ENCODE data around the gene SYNPO2. TPM values are rescaled to one million over a fixed set of nuclear protein-coding genes. Genes with fewer than 3 reads are reported as not detected.

The SYNPO2 gene
- total and polyA plus RNA-seq, 10 of the 15 experiments (the other 5 are each of a cell fraction or from before 2014, with no cell fraction given): 0.04 to 0.34 (median 0.28) TPM

DNA sequence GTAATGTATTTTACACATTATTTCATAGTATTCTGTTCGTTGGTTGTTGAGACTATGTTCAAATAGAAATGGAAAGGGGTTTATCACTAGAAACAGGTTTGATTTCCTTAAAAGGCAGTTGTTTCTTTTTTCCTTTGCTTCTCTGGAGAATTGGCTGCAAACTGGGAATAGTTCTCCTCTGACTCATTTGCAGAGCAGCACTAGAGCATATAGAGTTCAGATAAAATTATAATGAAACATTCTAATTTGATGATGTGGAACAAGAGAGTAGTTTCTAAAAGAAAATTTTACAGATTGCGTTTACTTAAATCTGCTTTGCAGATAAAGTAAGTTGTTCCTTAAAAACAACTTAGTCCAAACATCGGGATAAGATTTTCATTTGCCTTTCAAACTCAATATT is 29.7 kb downstream of the SYNPO2 start:
- no TSS peak for BruUV-seq (replicated peaks)
- Histone ChIP-seq H3K4me1 (ENCODE audit: control insufficient read depth, insufficient read depth, low read length) (no peaks in the 10 kb centered on the region), H3K79me2 (ENCODE audit: control insufficient read depth, insufficient read depth, low read length) (no peaks in the 10 kb centered on the region), H3K27ac (ENCODE audit: control insufficient read depth, insufficient read depth) (no peak overlapping the region), H3K9me3 (replicated peaks; ENCODE audit: control insufficient read depth, insufficient read depth, low read length) (no peaks in the 10 kb centered on the region), H4K20me1 (ENCODE audit: control insufficient read depth, insufficient read depth) (no peaks in the 10 kb centered on the region), H3K4me3 (no peak overlapping the region), H3K27me3 (replicated peaks in 1 of 2; ENCODE audit: control insufficient read depth in 2 of 2, insufficient read depth in 2 of 2, low read length in 1 of 2) (no peaks in the 10 kb centered on the region), H3K9ac (ENCODE audit: control insufficient read depth, insufficient read depth, low read length) (no peak overlapping the region), H3K36me3 (ENCODE audit: control insufficient read depth in 2 of 2, insufficient read depth in 2 of 2, low read length in 1 of 2) (no peaks in the 10 kb centered on the region), H3K4me2 (ENCODE audit: control insufficient read depth, insufficient read depth) (no peak overlapping the region), H2AFZ (ENCODE audit: control insufficient read depth, low read depth, low read length) (no peak overlapping the region)
- DNase-seq (ENCODE audit: low read depth, low spot score) (no peak), FAIRE-seq (no peak), ATAC-seq (no peak)
- 35% methylated on average over 3 of the region's 3 CpGs for WGBS (ENCODE audit: insufficient coverage, insufficient replicate concordance, low lambda C conversion rate, missing lambda C conversion rate)
- POLR2A ChIA-PET: no interaction called here
- CTCF ChIA-PET: no interaction called here
- intact Hi-C loops (cut with micrococcal nuclease; ENCODE audit: unreplicated experiment): no loop called here
- SMC1A ChIA-PET (ENCODE audit: uncharacterized antibody, unreplicated experiment): interaction anchor here (0.9 to 1.3 kb wide), 2 partner anchors 10 to 12 kb away, joined by 3 read pairs; no protein-coding TSS in a partner anchor
- RAD21 ChIA-PET (ENCODE audit: unreplicated experiment): no interaction called here
- in situ Hi-C loops (cut with MboI): no loop called here
- TF ChIP-seq EZH2 (IDR thresholded peaks at IDR 0.05; ENCODE audit: borderline replicate concordance, control insufficient read depth, low read depth, low read length) (no peak), ZZZ3 (IDR thresholded peaks at IDR 0.05; ENCODE audit: control insufficient read depth, insufficient read length, low read depth) (no peak), CHD4 (IDR thresholded peaks at IDR 0.05) (no peak), ZSCAN29 (IDR thresholded peaks at IDR 0.05) (no peak), ASH2L (IDR thresholded peaks at IDR 0.05; ENCODE audit: borderline replicate concordance, low read depth) (no peak), ZNF622 (IDR thresholded peaks at IDR 0.05) (no peak), ETV6 (conservative IDR thresholded peaks at IDR 0.05 in 1 of 2, IDR thresholded peaks at IDR 0.05 in 1 of 2; ENCODE audit: borderline replicate concordance in 1 of 2, low read depth in 1 of 2) (no peak), EGR1 (IDR thresholded peaks at IDR 0.05; ENCODE audit: borderline replicate concordance in 1 of 2, low read depth in 2 of 2, low read length in 2 of 2) (no peak), HDGF (IDR thresholded peaks at IDR 0.05) (no peak), CHD2 (IDR thresholded peaks at IDR 0.05; ENCODE audit: borderline replicate concordance, low read depth, low read length) (no peak), POLR2AphosphoS2 (IDR thresholded peaks at IDR 0.05; ENCODE audit: low read depth, low read length) (no peak)
- TF ChIP-seq, protein P1, sequence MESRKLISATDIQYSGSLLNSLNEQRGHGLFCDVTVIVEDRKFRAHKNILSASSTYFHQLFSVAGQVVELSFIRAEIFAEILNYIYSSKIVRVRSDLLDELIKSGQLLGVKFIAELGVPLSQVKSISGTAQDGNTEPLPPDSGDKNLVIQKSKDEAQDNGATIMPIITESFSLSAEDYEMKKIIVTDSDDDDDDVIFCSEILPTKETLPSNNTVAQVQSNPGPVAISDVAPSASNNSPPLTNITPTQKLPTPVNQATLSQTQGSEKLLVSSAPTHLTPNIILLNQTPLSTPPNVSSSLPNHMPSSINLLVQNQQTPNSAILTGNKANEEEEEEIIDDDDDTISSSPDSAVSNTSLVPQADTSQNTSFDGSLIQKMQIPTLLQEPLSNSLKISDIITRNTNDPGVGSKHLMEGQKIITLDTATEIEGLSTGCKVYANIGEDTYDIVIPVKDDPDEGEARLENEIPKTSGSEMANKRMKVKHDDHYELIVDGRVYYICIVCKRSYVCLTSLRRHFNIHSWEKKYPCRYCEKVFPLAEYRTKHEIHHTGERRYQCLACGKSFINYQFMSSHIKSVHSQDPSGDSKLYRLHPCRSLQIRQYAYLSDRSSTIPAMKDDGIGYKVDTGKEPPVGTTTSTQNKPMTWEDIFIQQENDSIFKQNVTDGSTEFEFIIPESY (IDR thresholded peaks at IDR 0.05): no peak
- TF ChIP-seq, protein P2, sequence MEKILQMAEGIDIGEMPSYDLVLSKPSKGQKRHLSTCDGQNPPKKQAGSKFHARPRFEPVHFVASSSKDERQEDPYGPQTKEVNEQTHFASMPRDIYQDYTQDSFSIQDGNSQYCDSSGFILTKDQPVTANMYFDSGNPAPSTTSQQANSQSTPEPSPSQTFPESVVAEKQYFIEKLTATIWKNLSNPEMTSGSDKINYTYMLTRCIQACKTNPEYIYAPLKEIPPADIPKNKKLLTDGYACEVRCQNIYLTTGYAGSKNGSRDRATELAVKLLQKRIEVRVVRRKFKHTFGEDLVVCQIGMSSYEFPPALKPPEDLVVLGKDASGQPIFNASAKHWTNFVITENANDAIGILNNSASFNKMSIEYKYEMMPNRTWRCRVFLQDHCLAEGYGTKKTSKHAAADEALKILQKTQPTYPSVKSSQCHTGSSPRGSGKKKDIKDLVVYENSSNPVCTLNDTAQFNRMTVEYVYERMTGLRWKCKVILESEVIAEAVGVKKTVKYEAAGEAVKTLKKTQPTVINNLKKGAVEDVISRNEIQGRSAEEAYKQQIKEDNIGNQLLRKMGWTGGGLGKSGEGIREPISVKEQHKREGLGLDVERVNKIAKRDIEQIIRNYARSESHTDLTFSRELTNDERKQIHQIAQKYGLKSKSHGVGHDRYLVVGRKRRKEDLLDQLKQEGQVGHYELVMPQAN (conservative IDR thresholded peaks at IDR 0.05): no peak
- TF ChIP-seq, protein P3, sequence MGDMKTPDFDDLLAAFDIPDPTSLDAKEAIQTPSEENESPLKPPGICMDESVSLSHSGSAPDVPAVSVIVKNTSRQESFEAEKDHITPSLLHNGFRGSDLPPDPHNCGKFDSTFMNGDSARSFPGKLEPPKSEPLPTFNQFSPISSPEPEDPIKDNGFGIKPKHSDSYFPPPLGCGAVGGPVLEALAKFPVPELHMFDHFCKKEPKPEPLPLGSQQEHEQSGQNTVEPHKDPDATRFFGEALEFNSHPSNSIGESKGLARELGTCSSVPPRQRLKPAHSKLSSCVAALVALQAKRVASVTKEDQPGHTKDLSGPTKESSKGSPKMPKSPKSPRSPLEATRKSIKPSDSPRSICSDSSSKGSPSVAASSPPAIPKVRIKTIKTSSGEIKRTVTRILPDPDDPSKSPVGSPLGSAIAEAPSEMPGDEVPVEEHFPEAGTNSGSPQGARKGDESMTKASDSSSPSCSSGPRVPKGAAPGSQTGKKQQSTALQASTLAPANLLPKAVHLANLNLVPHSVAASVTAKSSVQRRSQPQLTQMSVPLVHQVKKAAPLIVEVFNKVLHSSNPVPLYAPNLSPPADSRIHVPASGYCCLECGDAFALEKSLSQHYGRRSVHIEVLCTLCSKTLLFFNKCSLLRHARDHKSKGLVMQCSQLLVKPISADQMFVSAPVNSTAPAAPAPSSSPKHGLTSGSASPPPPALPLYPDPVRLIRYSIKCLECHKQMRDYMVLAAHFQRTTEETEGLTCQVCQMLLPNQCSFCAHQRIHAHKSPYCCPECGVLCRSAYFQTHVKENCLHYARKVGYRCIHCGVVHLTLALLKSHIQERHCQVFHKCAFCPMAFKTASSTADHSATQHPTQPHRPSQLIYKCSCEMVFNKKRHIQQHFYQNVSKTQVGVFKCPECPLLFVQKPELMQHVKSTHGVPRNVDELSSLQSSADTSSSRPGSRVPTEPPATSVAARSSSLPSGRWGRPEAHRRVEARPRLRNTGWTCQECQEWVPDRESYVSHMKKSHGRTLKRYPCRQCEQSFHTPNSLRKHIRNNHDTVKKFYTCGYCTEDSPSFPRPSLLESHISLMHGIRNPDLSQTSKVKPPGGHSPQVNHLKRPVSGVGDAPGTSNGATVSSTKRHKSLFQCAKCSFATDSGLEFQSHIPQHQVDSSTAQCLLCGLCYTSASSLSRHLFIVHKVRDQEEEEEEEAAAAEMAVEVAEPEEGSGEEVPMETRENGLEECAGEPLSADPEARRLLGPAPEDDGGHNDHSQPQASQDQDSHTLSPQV (IDR thresholded peaks at IDR 0.05): no peak
- TF ChIP-seq, protein P4, sequence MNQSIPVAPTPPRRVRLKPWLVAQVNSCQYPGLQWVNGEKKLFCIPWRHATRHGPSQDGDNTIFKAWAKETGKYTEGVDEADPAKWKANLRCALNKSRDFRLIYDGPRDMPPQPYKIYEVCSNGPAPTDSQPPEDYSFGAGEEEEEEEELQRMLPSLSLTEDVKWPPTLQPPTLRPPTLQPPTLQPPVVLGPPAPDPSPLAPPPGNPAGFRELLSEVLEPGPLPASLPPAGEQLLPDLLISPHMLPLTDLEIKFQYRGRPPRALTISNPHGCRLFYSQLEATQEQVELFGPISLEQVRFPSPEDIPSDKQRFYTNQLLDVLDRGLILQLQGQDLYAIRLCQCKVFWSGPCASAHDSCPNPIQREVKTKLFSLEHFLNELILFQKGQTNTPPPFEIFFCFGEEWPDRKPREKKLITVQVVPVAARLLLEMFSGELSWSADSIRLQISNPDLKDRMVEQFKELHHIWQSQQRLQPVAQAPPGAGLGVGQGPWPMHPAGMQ (IDR thresholded peaks at IDR 0.05; ENCODE audit: borderline replicate concordance): no peak

All from GM12878 (cell line).